Measurements from ENCODE around the gene SLC12A9. TPM values are rescaled to one million over a fixed set of nuclear protein-coding genes. Genes with fewer than 3 reads are reported as not detected.

Gene SLC12A9

GRCh38 chr7:100914879-100915447, 62.5 kb downstream of the SLC12A9 start:
- no peak for DNase-seq
- Histone ChIP-seq H4K91ac (ENCODE audit: low read length) (no peak overlapping the region), H4K8ac (ENCODE audit: low read length) (no peak overlapping the region), H3K4me2 (ENCODE audit: low read length, poor library complexity, severe bottlenecking) (no peak overlapping the region), H2BK120ac (ENCODE audit: low read depth, low read length) (no peak overlapping the region), H3K4me3 (ENCODE audit: insufficient read depth in 1 of 2, low read depth in 1 of 2, low read length in 2 of 2) (no peak overlapping the region), H3K14ac (ENCODE audit: low read length in 2 of 2) (no peak overlapping the region), H3K23ac (ENCODE audit: low read length in 2 of 2) (no peak overlapping the region), H2BK12ac (ENCODE audit: low read length in 2 of 2) (no peak overlapping the region), H2BK15ac (ENCODE audit: low read depth, poor library complexity, severe bottlenecking) (no peak overlapping the region), H3K36me3 (ENCODE audit: control insufficient read depth in 1 of 2, insufficient read depth in 2 of 2, low read depth in 1 of 2, low read length in 2 of 2) (no peaks in the 10 kb centered on the region), H3K79me1 (replicated peaks; ENCODE audit: low read length, poor library complexity, severe bottlenecking) (no peaks in the 10 kb centered on the region), H2AFZ (ENCODE audit: low read depth, low read length) (no peak overlapping the region), H3K4ac (ENCODE audit: low read depth in 1 of 2, low read length in 2 of 2) (no peak overlapping the region), H3K27me3 (ENCODE audit: control insufficient read depth in 1 of 2, insufficient read depth in 1 of 2, low read length in 2 of 2) (peaks cover 1 to 7% of the 10 kb centered on the region in 2 experiments), H3K9ac (ENCODE audit: low read length) (no peak overlapping the region), H3K4me1 (ENCODE audit: control insufficient read depth, insufficient read depth, low read depth, low read length) (no peaks in the 10 kb centered on the region), H2BK5ac (ENCODE audit: low read depth, low read length, poor library complexity, severe bottlenecking) (no peak overlapping the region), H3K18ac (ENCODE audit: low read depth in 1 of 2, low read length in 2 of 2) (no peak overlapping the region), H3K27ac (ENCODE audit: low read length, poor library complexity, severe bottlenecking) (no peak overlapping the region), H3K9me3 (ENCODE audit: control insufficient read depth, low read length) (no peaks in the 10 kb centered on the region), H2AK5ac (ENCODE audit: low read length, severe bottlenecking) (no peak overlapping the region)
- 82% methylated on average over 8 of the region's 8 CpGs for WGBS

Small RNAs within 50 kb of the gene (small RNA-seq; reads per million reads assigned to genes)
- gene RN7SL549P (ENCODE audit: low read depth), result not detected
- not detected for gene RN7SL750P (ENCODE audit: low read depth)
